Activated CD4-positive, alpha-beta T cell treated with anti-CD3 and anti-CD28 coated beads for 1 hour (primary cell): Measurements from ENCODE around the gene LIPI.
"Not testable (repeated sequence)": the region's sequence is repeated elsewhere in the genome, so short reads cannot be mapped to it uniquely, and the experiment has no call there.

Experiments
- DNase-seq: peaks from one replicate; pipeline ENCODE4 v3.0.0-alpha.2; 2020

LIPI gene

DNA sequence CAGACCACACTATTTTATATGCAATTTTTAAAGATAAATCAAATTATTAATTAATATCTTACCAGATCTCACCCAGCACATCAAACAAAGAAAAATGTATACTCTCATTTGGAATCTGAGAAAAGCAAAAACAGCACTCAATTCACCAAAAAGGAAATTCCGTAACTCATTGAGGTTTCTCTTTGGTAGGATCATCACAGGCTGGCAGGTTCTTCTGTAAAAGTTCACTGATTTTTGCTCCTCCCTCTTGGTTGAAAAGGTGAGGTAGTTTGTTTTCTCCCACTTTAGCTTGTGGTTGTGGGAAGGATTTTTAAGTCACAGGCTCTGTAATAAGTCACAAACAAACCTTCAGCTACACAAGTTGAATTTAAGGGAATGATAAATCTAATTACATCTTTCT is at the start of gene LIPI:
TSS of gene LIPI (minus strand) at position 218 of the 400 bp plus-strand sequence. CDS start at position 108, 110 bp downstream.
- DNase-seq = no peak

DNA sequence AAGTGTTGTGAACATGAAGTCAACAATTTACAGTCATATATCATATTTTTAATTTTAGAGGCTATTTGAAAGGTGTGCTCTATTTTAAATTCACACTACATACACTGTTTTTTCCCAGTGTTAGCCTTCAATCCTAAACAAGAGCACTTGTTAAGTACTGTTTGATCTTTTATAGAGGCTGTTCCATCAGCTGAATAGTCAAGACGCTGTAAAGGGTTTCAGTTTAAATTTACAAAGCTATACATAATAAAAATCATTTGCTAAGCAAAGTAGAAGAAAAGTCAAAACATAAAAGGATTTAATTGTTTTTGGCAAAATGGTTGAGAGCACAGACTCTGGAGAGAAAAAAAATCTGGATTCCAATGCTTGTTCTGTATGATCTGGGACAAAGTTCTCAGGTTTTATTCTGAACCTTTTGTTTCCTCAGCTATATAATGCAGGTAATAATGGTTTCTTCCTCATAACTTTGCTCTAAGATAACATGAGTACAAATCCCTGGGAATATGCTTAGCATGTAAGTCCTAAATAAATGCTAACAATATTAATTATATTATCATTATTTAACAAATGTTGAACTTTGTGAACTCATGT is 49.5 kb upstream of the LIPI start:
- no peak for DNase-seq

DNA sequence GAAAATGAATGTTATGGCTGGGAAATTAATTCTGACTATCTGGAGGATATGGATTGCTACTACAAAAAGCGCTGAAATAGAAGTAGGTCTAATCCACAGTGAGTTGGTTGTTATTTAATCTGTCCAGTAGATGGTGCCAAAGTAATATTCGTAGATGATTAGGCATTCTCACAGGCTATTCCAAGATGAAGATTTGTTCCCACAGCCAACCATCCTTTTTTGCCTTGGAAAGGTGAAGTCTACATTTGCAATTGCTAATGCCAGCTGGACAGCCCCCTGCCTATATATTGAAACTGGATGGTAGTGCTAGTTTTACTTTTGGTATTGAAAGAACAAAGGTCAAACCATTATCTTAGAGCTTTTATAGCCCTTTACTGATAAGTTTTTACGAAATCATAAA is 49.0 kb upstream of the LIPI start:
- no peak for DNase-seq

DNA sequence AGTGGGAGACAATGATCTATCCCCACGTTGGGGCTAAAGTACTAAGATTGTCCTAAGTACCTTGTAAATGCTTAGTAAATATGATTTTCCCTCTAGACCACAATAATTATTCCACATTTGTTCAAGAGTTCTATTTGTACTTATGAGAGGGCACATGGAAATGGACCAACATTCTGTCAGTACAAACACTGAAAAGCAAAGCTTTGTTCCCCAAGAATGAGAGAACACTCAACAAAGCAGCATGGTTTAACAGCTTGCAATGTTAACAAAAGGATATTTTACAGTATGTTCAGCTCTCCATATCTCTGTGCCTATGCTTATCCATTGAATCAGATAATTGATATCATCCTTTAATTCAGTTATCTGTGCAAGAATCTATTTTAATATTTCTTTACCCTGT is 40.6 kb upstream of the LIPI start:
- DNase-seq = no peak

DNA sequence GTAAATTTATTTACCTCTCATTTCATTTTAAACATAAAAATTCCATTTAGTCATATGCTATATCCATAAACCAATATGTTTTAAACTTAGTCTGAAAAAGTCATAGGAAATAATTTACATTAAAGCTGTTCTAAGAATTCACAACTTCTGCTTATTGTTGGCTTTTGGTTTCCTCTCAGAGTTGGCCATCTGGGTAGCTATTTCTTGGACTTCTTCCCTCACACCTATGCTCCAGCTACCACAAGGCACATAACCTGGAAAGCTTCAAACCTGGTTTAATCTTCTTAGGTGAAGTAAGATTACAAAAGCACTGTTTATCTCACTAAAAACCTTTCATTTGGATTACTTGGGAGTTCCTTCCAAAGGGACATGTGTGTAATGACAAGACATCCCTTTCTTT is 35.0 kb upstream of the LIPI start:
- no peak for DNase-seq

DNA sequence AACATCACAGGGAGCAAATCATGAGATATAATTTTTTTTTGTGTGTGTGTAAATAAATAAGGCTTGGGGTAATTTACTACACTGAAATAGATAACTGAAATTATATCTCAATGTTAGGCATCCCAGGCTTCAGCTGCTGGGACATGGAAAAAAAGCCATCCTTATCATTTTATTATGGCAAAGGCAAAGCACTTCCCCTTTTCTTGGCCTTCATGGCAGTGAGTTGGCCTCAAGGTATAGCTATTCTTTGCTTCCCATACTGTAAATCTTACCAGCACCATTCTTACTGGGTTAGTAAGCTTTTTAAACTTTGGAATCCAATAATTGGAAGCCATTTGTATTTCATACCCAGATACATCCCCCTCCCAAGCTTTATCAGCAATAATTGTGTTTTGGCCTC is 34.2 kb upstream of the LIPI start:
- DNase-seq = no peak

DNA sequence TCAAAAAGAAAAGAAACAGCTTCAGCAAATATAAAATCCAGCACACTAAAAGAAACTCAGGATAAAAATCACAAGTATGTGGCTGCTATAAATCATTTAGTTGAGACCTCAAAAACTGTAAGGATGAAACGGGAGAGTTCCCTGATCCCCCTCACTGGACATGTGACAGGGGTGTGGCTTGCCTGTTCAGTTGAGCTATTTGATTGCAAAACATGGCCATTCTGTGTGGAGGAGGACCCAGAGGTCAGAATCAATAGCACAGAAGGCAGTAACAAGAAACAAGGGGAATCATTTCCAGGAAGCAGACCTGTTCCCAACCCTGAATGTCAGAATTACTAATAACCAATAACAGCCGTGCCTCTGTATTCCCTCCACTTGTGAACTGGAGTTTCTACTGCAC is 33.1 kb upstream of the LIPI start:
- DNase-seq = no peak

DNA sequence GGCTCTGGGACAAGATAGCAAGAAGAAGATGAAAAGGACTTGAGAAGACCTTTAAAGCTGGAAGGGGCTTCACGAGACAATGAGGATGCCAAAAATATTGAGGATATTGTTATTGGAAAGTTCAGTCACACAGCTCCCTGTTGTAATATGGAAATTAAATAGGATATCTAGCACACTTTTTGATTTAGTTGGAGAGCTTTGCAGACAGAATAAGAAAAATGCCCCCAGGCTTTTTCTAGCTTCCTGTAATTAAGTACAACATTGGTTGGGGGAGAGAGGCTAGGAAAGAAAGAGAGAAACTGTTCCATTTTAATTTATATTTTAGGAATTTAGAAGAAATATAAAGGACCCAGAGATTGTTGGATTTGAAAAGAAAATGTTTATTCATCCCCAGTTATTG is 32.7 kb upstream of the LIPI start:
- DNase-seq = no peak

DNA sequence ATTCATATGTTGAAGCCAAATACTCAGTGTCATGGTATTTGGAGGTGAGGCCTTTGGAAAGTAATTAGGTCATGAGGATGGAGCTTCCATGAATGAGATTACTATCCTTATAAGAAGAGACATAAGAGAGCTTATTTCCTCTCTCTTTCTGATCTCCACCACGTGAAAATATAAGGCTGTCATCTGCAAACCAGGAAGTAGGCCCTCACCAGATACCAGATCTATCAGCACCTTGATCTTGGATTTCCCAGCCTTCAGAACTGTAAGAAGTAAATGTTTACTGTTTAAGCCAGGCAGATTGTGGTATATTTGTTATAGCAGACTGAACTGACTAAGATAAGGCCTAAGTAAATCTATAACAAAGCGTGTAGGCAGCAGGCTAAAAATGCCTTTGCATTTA is 30.5 kb upstream of the LIPI start:
- no peak for DNase-seq

DNA sequence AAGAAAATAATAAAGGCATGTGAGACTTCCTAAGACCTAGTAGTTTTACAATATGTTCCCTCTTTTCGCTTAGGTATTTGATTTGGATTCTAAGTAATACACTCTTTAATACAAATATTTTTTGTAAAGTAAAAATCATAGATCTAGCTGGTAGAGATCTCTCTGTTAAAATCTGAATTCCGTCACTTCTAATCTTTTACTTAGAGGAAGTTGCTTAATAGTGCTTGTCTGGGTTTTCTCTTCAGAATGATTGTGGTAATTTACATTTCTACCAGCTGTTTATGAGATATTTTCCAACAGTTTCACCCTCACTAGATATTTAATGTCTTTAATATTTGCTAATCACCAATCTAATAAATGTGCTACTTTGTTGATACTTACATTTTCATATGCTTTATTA is 28.5 kb upstream of the LIPI start:
- DNase-seq = no peak

DNA sequence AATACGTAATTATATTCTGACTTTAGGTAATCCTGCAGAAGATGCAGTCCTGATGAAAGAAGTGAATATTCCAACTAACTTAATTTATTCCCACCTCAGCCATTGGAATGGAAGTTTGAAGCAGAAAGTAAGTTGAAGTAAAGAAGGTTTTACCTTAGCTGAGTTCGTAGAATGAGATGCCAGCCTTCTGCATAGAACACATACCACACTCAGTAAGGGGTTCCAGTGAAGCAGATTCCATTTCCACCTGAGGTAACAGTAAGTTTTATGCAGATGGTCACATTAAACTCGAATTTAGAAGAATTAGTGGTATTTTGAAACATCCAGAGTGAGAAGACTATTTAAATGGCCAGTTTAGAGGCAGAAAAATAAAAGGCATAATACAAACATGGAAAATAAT is 25.4 kb upstream of the LIPI start:
- DNase-seq = no peak

DNA sequence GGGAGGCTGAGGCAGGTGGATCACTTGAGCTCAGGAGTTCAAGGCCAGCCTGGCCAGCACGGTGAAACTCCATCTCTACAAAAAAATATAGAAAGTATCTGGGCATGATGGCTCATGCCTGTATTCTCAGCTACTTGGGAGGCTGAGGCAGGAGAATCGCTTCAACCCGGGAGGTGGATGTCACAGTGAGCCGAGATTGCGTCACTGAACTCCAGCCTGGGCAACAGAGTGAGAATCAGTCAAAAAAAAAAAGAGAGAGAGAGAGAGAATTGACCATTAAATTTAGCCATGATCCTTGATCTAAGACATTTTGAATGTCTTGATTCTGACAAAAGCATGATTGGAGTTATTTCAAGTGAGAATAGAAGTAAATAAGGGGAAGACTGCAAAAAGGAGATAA is 24.3 kb upstream of the LIPI start:
- DNase-seq = no peak

DNA sequence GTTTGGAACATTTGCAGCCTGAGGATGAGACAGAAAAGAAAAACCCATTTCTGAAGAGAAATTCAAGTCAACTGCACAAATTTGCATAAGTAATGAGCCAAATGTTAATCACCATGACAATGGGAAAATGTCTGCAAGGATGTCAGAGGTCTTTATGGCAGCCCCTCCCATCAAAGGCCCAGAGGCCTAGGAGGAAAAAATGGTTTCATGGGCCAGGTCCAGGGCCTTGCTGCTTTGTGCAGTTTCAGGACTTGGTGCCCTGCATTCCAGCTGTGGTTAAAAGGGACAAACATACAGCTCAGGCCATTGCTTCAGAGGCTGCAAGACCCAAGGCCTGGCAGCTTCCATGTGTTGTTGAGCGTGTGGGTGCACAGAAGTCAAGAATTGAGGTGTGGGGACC is 18.6 kb upstream of the LIPI start:
- no peak for DNase-seq

DNA sequence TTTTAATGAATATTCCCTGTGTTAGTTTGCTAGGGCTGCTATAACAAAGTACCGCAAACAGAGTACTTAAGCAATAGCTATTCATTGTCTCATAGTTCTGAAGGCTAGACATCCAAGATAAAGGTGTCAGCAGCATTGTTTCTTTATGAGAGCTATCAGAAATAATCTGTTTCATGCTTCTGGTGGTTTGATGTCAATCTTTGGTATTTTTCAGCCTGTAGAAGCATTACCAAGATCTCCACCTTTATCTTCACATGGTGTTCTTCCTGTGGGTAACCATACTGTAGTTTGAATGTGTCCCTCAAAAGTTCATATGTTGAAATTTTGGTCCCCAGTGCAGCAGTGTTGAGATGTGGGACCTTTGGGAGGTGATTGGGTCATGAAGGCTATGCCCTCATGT is 12.6 kb upstream of the LIPI start:
- DNase-seq = no peak

DNA sequence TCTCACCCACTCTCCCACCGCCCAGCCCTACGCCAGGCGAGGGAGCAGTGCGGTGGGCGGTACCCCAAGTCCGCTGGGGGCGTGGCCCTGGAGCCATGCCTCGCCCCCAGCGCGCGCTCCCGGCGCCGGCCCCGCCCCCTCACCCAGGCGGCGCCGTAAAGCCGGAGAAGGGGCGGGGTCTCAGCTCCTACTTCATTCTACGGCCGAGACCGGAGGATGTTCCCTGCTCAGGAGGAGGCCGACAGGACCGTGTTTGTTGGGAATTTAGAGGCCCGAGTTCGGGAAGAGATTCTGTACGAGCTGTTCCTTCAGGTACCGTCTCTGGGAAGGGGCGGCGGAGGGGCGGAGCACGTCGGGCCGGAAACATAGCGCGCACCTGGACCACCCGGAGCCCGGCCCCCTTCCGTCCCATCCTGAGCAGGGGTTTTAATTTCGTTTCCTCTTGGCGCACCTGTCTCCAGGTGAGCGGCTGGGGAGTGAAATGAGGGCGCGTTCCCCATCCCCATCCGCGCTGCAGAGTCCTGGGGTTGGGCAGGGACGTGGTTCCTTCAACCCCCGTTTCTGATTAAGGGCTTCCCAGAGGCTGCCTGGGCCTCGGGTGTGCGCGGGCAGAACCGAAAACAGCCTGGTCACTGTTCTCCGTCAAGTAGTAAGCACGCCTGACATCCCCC is 5.4 kb upstream of the LIPI start, which contains the start of gene RBM11:
TSS of gene RBM11 (plus strand) at position 187 of the 671 bp plus-strand sequence. CDS start at position 217, 30 bp downstream.
- DNase-seq = peak; percentile 73

DNA sequence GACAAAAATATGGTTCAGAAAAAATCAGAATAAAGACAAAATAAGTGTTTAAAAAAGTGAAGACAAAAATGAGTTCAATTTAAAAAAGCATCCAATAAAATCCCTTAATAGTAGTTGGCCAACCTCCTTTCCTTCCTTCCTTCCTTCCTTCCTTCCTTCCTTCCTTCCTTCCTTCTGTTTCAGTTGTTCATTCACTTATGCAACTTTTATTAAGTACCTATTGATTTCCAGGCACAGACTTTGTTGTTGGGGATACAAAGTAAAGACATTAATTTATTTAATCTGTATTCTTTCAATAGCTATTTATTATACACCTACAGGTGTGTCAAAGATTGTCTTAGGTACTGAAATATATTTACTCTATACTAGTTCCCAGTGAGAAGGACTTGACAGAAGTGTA is 2.4 kb upstream of the LIPI start:
- no peak for DNase-seq

DNA sequence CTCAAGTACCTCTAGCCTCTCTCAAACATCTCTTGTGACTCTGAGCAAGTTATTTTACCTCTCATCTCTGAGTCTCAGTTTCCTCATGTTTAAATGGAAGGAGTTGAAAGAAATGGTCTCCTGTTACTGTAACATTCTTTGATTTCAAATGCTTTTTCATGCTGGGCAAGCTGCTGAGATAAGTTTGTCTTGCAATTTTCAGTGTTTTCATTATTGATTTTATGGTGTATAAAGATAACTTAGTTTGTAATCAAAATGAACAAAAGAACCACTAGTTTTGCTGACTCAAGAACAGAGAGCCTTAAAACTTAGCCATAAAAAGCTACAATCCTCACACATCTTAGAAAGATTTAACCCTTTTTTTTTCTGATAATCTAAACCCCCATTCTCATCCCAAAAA is 4.5 kb downstream of the LIPI start:
- DNase-seq = no peak

DNA sequence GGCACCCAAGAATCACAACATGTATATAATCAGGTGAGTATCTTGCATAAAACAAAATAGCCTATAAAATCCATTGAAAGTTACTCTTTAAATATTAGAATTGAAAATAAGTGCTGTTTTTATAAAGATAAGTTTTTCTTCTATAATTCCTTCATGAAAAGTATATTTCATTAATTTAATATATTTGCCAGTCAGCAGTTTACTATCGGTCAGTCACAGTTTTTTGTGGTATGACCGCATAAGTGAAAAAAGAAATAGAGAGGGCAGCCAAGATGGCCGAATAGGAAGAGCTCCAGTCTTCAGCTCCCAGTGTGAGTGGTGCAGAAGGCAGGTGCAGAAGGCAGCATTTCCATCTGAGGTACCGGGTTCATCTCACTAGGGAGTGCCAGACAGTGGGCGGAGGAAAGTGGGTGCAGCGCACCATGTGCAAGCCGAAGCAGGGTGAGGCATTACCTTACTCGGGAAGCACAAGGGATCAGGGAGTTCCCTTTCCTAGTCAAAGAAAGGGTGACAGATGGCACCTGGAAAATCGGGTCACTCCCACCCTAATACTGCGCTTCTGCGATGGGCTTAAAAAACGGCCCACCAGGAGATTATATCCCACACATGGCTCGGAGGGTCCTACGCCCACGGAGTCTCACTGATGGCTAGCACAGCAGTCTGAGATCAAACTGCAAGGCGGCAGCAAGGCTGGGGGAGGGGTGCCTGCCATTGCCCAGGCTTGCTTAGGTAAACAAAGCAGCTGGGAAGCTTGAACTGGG is 44.1 kb downstream of the LIPI start:
- DNase-seq = not testable (repeated sequence)

DNA sequence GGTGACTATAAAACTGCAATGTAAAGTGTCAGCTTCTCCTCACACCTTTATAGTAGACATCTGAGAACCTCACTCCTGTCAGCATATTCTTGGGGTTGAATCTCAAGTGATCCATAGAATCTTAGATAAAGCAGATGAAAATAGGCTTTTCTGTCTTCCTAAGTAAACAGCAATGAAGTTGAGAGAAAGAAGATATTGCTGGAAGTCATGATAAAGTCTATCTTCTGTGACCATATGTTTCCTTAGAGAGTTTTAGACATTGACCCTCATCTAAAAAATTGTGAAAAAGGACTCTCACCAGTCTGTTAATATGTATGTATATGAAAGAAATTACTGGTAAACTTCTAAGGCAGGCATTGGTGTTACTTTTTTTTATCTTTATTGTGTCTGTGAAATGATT is 66.8 kb downstream of the LIPI start:
- no peak for DNase-seq

DNA sequence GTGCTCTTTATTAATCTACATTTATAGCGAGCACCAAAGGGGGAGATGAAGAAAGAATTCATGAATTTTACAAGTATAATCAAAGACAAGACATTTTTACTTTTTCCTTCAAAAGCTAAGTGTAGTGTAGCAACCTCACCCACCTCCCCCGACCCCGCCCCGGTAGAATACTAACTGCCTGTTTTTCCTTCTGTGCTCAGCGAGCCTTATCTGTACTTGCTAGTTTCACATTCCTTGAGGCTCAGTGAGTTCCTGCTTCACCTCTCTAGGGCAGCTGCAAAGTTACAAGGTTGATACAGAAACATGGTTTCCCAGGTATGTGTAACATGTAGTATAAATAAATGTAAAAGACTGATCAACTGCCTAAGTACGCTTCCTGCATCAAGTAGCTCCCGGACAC is 86.5 kb downstream of the LIPI start:
- no peak for DNase-seq

DNA sequence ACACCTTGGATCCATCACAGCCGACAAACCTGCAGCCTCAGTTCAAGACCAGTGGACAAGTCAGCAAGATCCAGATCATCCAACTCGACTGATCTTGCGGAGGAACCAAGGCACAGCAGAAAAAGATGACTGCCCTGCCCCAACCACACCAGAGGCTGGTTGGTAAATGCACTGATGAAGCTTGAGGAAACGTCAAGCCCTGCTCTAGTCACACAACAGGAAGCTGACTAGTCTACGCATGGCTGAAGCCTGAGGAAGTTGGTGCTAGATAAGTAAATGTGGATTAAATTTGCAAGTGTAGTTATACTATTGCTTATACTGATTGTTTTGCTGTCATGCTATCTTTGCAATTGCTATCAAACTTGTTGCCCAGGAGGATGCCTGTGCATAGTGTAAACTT is 89.0 kb downstream of the LIPI start:
- DNase-seq = no peak

DNA sequence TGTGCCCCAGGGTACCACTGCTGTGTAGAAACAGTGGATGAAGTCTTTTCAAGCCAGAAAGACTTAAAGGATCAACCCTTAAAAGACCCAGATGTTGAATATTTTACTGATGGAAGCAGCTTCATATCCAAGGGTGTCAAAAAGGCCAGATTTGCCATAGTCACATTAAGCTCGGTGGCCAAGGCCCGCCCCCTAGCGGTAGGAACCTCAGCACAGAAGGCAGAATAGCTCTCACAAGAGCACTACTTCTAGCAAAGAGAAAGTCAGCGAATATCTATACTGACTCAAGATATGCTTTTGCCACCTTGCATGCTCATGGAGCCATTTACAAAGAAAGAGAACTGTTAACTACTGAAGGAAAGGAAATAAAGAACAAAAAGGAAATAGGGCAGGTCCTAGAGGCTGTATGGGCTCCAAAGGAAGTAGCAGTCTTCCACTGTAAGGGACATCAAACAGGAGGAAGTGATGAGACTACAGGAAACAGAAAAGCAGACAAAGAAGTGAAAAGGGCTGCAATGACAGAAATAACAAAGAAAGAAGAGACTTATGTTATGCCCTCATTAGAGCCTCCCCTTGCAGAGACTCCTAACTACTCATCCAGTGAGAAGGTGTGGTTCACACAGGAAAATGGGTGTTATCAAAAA is 90.5 kb downstream of the LIPI start:
- no peak for DNase-seq

DNA sequence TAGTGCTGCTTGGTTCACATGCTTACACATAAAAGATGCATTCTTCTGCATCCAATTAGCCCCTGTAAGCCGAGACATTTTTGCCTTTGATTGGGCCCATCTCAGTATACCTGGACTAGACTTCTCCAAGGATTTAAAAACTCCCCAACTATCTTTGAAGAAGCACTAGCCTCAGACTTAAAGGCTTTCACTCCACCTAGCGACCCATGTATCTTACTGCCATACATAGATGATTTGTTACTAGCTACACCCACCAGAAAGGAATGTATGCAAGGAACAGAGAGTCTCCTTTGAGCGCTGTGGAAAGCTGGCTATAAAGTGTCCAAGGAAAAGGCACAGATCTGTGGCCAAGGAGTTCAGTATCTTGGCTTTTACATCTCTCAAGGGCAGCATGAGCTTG is 91.7 kb downstream of the LIPI start:
- DNase-seq = no peak

DNA sequence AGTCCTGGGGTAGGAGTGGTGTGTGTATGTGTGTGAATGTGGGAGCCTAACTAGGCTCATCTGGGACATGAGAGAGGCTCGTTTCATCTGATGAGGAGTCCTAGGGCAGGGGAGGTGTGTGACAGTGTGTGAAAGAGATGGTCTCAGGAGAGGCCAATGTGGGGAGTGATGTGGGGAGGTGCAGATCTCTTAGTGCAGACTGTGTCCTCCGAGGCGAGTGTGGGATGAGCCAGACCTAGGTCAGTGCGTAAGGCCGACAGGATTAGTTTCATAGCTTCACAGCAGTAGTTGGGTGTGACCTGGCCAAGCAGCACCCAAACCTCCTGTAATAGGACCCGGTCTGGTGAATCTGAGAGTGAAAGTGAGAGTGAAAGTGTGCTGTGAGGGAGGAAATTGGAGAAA is 94.7 kb downstream of the LIPI start:
- DNase-seq = no peak
